SK-N-MC (cell line): ENCODE measurements around the gene EPB41L3.

Source experiments
- DNase-seq: peaks from one replicate; pipeline ENCODE4 v3.0.0-alpha.2; 2011; ENCODE audit warnings: low read depth, low spot score
- H3K27ac ChIP-seq: fragments of 200-600 bp; sonication (generic); 2 replicates; pipeline ENCODE4 v1.5.1; 2016; ENCODE audit warnings: mixed run types
- H3K36me3 ChIP-seq: fragments of 200-600 bp; sonication (generic); 2 replicates; pipeline ENCODE4 v1.6.1; 2017; ENCODE audit warnings: antibody characterized with exemption, low read length, mixed read lengths; ENCODE audit not compliant: insufficient read depth
- H3K4me3 ChIP-seq: fragments of 200-600 bp; sonication (generic); 2 replicates; pipeline ENCODE4 v1.5.1; 2016
- H3K9ac ChIP-seq: fragments of 200-600 bp; sonication (generic); 2 replicates; pipeline ENCODE4 v1.8.0; 2017; ENCODE audit warnings: mixed run types, mixed read lengths; ENCODE audit not compliant: insufficient read length
- H3K9me3 ChIP-seq: fragments of 200-600 bp; sonication (generic); 2 replicates; pipeline ENCODE4 v1.6.1; 2017; ENCODE audit warnings: low read depth, mild to moderate bottlenecking, antibody characterized with exemption, low read length, moderate library complexity, mixed read lengths
- EZH2 ChIP-seq: fragments of 200-600 bp; sonication (generic); IDR thresholded peaks from one replicate; pipeline ENCODE4 v1.6.1; 2017; ENCODE audit warnings: antibody characterized with exemption
- FOXP2 ChIP-seq: optimal IDR thresholded peaks from 2 replicates; pipeline ENCODE3; 2011; ENCODE audit warnings: mild to moderate bottlenecking, moderate library complexity; ENCODE audit not compliant: insufficient read depth; ENCODE audit errors: extremely low read length, control extremely low read depth
- POLR2AphosphoS5 ChIP-seq: IDR thresholded peaks from 2 replicates; pipeline ENCODE4 v1.6.1; 2012; ENCODE audit warnings: mild to moderate bottlenecking, low read depth, low read length, borderline replicate concordance

Gene EPB41L3

GRCh38 chr18:5538544-5538943 is 5.3 kb downstream of the EPB41L3 start:
- TF ChIP-seq EZH2: no peak
- no peak for TF ChIP-seq FOXP2
- TF ChIP-seq POLR2AphosphoS5: no peak
- no peak for DNase-seq
- H3K9ac ChIP-seq: no peak overlapping the region
- H3K27ac ChIP-seq: no peak overlapping the region
- no peak overlapping the region for H3K4me3 ChIP-seq
- no peaks in the 10 kb centered on the region for H3K9me3 ChIP-seq
- H3K36me3 ChIP-seq: no peaks in the 10 kb centered on the region

GRCh38 chr18:5537860-5538259 is 5.9 kb downstream of the EPB41L3 start:
- TF ChIP-seq FOXP2 (no peak), EZH2 (no peak), POLR2AphosphoS5 (no peak)
- Histone ChIP-seq H3K9ac (no peak overlapping the region), H3K36me3 (no peaks in the 10 kb centered on the region), H3K4me3 (no peak overlapping the region), H3K27ac (no peak overlapping the region), H3K9me3 (no peaks in the 10 kb centered on the region)
- no peak for DNase-seq

GRCh38 chr18:5534845-5535244 is 9.0 kb downstream of the EPB41L3 start:
- DNase-seq: no peak
- H3K36me3 ChIP-seq: no peaks in the 10 kb centered on the region
- TF ChIP-seq EZH2: no peak
- no peak for TF ChIP-seq POLR2AphosphoS5
- TF ChIP-seq FOXP2: no peak
- H3K27ac ChIP-seq: no peak overlapping the region
- H3K4me3 ChIP-seq: no peak overlapping the region
- H3K9ac ChIP-seq: no peak overlapping the region
- no peaks in the 10 kb centered on the region for H3K9me3 ChIP-seq

GRCh38 chr18:5532066-5532465 is 11.7 kb downstream of the EPB41L3 start:
- no peak overlapping the region for H3K4me3 ChIP-seq
- TF ChIP-seq FOXP2 (no peak), POLR2AphosphoS5 (no peak), EZH2 (no peak)
- no peak for DNase-seq

GRCh38 chr18:5530629-5531178 is 13.1 kb downstream of the EPB41L3 start:
- Histone ChIP-seq H3K9me3 (no peaks in the 10 kb centered on the region), H3K4me3 (no peak overlapping the region), H3K27ac (no peak overlapping the region), H3K9ac (no peak overlapping the region), H3K36me3 (no peaks in the 10 kb centered on the region)
- DNase-seq: no peak
- TF ChIP-seq EZH2 (no peak), FOXP2 (no peak), POLR2AphosphoS5 (no peak)

More at GRCh38 chr18:5532066-5532465, 11.7 kb downstream of the EPB41L3 start:
- Histone ChIP-seq H3K9ac (no peak overlapping the region), H3K36me3 (no peaks in the 10 kb centered on the region), H3K9me3 (no peaks in the 10 kb centered on the region), H3K27ac (no peak overlapping the region)

GRCh38 chr18:5529471-5529870 is 14.3 kb downstream of the EPB41L3 start:
- Histone ChIP-seq H3K27ac (no peak overlapping the region), H3K36me3 (no peaks in the 10 kb centered on the region), H3K9ac (no peak overlapping the region), H3K4me3 (no peak overlapping the region), H3K9me3 (no peaks in the 10 kb centered on the region)
- no peak for DNase-seq
- TF ChIP-seq POLR2AphosphoS5 (no peak), FOXP2 (no peak), EZH2 (no peak)

- Histone ChIP-seq H3K36me3 (no peaks in the 10 kb centered on the region), H3K4me3 (no peak overlapping the region), H3K9ac (no peak overlapping the region), H3K27ac (no peak overlapping the region), H3K9me3 (no peaks in the 10 kb centered on the region)
- no peak for DNase-seq
- TF ChIP-seq FOXP2 (no peak), POLR2AphosphoS5 (no peak), EZH2 (no peak)
Measured at GRCh38 chr18:5527603-5528002, 16.2 kb downstream of the EPB41L3 start.

- TF ChIP-seq POLR2AphosphoS5 (no peak), FOXP2 (no peak), EZH2 (no peak)
- Histone ChIP-seq H3K9ac (no peak overlapping the region), H3K27ac (no peak overlapping the region), H3K4me3 (no peak overlapping the region), H3K36me3 (no peaks in the 10 kb centered on the region), H3K9me3 (no peaks in the 10 kb centered on the region)
- no peak for DNase-seq
Measured at GRCh38 chr18:5524660-5525059, 19.1 kb downstream of the EPB41L3 start.

- Histone ChIP-seq H3K9ac (no peak overlapping the region), H3K4me3 (no peak overlapping the region), H3K36me3 (no peaks in the 10 kb centered on the region), H3K27ac (no peak overlapping the region), H3K9me3 (no peaks in the 10 kb centered on the region)
- no peak for TF ChIP-seq FOXP2
- no peak for TF ChIP-seq POLR2AphosphoS5
- TF ChIP-seq EZH2: no peak
- no peak for DNase-seq
Measured at GRCh38 chr18:5521000-5521399, 22.8 kb downstream of the EPB41L3 start.
